Kidney epithelial cell (primary cell): ENCODE measurements around the gene PLD1. TPM values are rescaled to one million over a fixed set of nuclear protein-coding genes. Genes with fewer than 3 reads are reported as not detected.

Experiments
- DNase-seq: peaks from one replicate; pipeline ENCODE4 v3.0.0-alpha.2; 2010; ENCODE audit warnings: low read depth
- H3K27me3 ChIP-seq: 2 replicates; pipeline ENCODE4 v1.6.0; 2011; ENCODE audit warnings: low read length; ENCODE audit not compliant: control insufficient read depth, insufficient read depth
- H3K36me3 ChIP-seq: 2 replicates; pipeline ENCODE4 v1.5.1; 2011; ENCODE audit warnings: low read length; ENCODE audit not compliant: control insufficient read depth, insufficient read depth
- H3K4me3 ChIP-seq: 2 replicates; pipeline ENCODE4 v1.5.1; 2011; ENCODE audit warnings: low read depth, mild to moderate bottlenecking, control low read depth, low read length
- total RNA-seq: library from RNA; depleted of rRNA; stranded (reverse); fragments of >200 nt; gene quantifications from 2 replicates; pipeline ENCODE4 v1.2.3, GENCODE V29; 2015
- TF ChIP-seq, protein P1 (sequence below): IDR thresholded peaks from 2 replicates; pipeline ENCODE4 v1.5.1; 2011; ENCODE audit warnings: mild to moderate bottlenecking, moderate library complexity, low read length, control low read depth, inconsistent platforms; ENCODE audit not compliant: insufficient read depth, poor library complexity, severe bottlenecking

Gene PLD1
- total RNA-seq, 1 donor from 2014 or later: 5.8 TPM

GRCh38 chr3:171649911-171650592 lies 160.2 kb downstream of the PLD1 start:
- no peak overlapping the region for H3K4me3 ChIP-seq
- no peak for DNase-seq
- no peaks in the 10 kb centered on the region for H3K27me3 ChIP-seq
- H3K36me3 ChIP-seq: peaks cover 2% of the 10 kb centered on the region
- TF ChIP-seq, protein P1, sequence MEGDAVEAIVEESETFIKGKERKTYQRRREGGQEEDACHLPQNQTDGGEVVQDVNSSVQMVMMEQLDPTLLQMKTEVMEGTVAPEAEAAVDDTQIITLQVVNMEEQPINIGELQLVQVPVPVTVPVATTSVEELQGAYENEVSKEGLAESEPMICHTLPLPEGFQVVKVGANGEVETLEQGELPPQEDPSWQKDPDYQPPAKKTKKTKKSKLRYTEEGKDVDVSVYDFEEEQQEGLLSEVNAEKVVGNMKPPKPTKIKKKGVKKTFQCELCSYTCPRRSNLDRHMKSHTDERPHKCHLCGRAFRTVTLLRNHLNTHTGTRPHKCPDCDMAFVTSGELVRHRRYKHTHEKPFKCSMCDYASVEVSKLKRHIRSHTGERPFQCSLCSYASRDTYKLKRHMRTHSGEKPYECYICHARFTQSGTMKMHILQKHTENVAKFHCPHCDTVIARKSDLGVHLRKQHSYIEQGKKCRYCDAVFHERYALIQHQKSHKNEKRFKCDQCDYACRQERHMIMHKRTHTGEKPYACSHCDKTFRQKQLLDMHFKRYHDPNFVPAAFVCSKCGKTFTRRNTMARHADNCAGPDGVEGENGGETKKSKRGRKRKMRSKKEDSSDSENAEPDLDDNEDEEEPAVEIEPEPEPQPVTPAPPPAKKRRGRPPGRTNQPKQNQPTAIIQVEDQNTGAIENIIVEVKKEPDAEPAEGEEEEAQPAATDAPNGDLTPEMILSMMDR: no peak

DNA sequence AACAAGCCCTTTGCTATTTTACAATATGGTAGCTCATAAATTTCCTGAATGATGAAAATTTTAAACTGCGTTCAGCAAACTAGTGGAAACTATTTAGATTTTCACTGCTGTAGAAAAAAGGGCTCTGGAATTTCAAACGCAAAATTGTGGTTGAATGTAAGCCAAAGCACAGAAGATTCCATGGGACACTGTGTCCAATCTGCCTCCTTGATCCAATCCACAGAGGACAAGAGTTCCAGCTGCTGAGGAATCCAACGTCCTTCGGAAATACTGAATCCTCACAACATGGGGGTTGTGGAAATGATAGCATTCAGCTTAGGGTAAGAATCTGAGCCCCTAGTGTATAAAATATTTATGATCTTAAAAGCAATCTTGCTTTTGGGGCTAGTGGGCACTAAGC lies 161.0 kb downstream of the PLD1 start:
- H3K36me3 ChIP-seq: peaks cover 2% of the 10 kb centered on the region
- H3K27me3 ChIP-seq: no peaks in the 10 kb centered on the region
- no peak for DNase-seq

GRCh38 chr3:171648069-171648468 lies 162.2 kb downstream of the PLD1 start:
- TF ChIP-seq, protein P1: no peak
- Histone ChIP-seq H3K4me3 (no peak overlapping the region), H3K36me3 (peaks cover 2% of the 10 kb centered on the region)

More for the DNA sequence above, 161.0 kb downstream of the PLD1 start:
- no peak overlapping the region for H3K4me3 ChIP-seq
- TF ChIP-seq, protein P1: no peak

DNA sequence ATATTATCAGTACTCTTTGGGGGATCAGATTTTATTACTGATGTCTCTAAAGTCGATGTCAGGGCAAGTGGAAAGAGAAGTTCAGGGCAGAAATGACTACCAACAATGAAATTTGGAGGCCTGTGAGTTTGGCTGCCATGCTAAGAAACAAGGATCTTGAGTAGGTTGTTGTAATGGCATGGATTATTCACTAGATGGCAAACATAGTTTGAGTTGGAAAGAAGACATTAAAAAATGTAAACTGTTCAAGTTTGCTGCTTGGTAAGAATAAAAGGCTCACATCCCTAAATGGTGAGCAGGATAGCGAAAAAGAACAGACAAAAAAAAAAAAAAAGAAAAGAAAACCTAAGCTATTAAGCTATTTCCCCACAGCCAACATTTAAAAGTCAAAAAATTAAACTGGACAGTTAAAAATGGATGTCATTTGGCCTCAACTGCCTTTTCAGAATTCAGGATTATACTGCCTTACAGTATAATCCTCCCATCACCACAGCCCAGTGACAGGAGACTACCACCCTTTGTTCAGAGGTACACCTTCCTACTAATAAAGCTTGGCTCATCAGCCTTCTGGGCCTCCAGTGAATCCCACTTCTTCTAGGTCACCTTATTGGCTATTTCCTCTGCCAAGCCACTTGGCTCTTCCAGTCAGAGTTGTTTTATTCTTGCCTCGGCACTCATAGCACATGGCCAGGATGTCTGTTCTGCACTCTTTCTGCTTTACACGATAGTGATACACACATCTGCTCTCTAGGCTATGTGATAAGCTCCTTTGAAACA lies 163.7 kb downstream of the PLD1 start:
- Histone ChIP-seq H3K4me3 (no peak overlapping the region), H3K27me3 (no peaks in the 10 kb centered on the region), H3K36me3 (peaks cover 2% of the 10 kb centered on the region)
- DNase-seq: peak; percentile 18
- TF ChIP-seq, protein P1: peak; percentile 42

More at GRCh38 chr3:171648069-171648468, 162.2 kb downstream of the PLD1 start:
- H3K27me3 ChIP-seq: no peaks in the 10 kb centered on the region
- no peak for DNase-seq

- no peaks in the 10 kb centered on the region for H3K36me3 ChIP-seq
These were observed 165.6 kb downstream of the PLD1 start for GRCh38 chr3:171644681-171645080.

More at GRCh38 chr3:171644681-171645080, 165.6 kb downstream of the PLD1 start:
- DNase-seq: no peak
- Histone ChIP-seq H3K4me3 (no peak overlapping the region), H3K27me3 (no peaks in the 10 kb centered on the region)
- TF ChIP-seq, protein P1: no peak
